ENCODE measurements around the gene QSOX2. TPM values are rescaled to one million over a fixed set of nuclear protein-coding genes. Genes with fewer than 3 reads are reported as not detected.
A peak's percentile ranks its signal among the peaks of the same experiment; 100 is the strongest.

QSOX2 gene
- total RNA-seq, 4 donors from 2014 or later = 2.9 to 7.1 (median 5.5) TPM

DNA sequence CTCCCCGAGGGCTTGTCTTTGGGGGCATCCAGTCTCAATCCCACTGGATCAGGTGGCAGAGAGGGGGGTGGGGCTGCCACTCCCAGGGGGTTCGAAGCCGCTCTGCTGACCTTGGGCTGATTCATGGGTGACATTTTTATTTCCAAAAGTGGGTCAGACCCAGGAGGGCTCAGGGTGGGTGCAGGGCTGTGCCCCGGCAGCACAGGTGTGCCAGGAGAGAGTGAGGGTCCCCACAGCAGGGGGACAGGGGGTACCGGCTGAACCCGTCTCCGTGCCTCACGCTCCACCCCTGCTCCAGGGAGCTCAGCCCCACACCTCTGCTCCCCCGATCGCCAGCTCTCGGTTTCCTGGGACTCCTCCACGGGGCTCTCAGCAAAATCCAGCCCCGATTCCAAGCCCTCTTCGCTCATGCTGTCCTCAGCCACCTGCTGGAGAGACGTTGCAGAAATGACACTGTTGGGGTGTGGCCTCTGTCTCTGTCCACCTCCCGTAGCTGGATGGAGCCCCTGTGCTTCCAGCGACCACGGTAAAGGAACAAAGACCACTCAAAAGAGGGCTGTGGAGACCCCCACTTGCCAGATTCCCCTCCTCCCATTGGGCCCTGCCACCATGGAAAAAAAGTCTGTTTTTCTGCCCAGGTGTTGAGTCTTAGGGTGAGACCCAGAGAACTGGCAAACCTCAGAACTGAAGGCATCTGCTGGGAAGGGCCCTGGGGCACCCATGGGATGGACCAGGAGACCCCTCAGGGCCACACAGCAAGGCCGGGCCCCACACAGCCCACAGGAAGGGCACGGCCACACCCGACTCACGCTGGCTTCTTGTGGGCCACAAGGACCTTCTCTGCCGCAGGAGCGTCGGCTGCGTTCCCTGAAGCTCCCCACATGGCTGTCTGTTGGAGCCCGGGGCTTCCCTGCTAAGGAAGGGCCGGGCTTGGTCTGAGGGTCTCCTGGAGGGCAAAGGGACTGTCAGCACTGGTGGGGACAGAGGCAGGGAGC lies 10.6 kb upstream of the QSOX2 start:
- Histone ChIP-seq H3K27ac (no peak overlapping the region), H3K36me3 (no peaks in the 10 kb centered on the region), H3K27me3 (peaks cover 0 to 69% (median 0%) of the 10 kb centered on the region in 4 donors), H3K4me3 (no peak overlapping the region), H3K9me3 (no peaks in the 10 kb centered on the region), H3K4me1 (peaks cover 0 to 5% (median 0%) of the 10 kb centered on the region in 3 donors)
- intact Hi-C loops (cut with DNase I) = no loop called here
- TF ChIP-seq, protein P1, sequence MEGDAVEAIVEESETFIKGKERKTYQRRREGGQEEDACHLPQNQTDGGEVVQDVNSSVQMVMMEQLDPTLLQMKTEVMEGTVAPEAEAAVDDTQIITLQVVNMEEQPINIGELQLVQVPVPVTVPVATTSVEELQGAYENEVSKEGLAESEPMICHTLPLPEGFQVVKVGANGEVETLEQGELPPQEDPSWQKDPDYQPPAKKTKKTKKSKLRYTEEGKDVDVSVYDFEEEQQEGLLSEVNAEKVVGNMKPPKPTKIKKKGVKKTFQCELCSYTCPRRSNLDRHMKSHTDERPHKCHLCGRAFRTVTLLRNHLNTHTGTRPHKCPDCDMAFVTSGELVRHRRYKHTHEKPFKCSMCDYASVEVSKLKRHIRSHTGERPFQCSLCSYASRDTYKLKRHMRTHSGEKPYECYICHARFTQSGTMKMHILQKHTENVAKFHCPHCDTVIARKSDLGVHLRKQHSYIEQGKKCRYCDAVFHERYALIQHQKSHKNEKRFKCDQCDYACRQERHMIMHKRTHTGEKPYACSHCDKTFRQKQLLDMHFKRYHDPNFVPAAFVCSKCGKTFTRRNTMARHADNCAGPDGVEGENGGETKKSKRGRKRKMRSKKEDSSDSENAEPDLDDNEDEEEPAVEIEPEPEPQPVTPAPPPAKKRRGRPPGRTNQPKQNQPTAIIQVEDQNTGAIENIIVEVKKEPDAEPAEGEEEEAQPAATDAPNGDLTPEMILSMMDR (IDR thresholded peaks at IDR 0.05) = peak in 1 of 6 experiments; percentile 32
- TF ChIP-seq POLR2A (IDR thresholded peaks at IDR 0.05) = no peak
- WGBS, 2 donors = 20 to 52% methylated on average over 1 to 8 of the region's 28 CpGs
- no peak for DNase-seq

DNA sequence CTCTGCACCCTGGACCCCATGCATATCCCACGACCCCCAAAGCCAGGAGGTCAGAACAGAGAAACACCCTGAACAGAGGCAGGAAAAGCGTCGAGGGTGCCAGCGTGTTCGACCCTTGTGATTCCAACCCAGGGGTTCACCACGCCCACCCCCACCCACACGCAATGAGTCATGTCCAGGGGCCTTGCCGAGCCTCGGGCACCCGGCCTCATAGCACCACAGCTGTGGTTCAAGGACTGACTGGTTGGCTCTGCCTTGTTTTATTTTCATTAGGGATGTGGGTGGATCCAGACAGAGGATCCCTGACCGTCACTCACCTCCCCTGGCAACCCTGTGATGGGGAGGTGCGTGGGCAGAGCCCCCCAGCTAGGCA lies 9.5 kb upstream of the QSOX2 start:
- Histone ChIP-seq H3K27ac (no peak overlapping the region), H3K4me1 (peaks cover 0 to 8% (median 0%) of the 10 kb centered on the region in 3 donors), H3K4me3 (no peak overlapping the region), H3K36me3 (no peaks in the 10 kb centered on the region), H3K9me3 (no peaks in the 10 kb centered on the region), H3K27me3 (peaks cover 0 to 73% (median 0%) of the 10 kb centered on the region in 4 donors)
- 20% methylated on average over 3 of the region's 12 CpGs; no CpG with 5 or more reads in 1 of the 2 donors for WGBS, 2 donors
- intact Hi-C loops (cut with DNase I) = no loop called here
- no peak for DNase-seq
- no peak for TF ChIP-seq POLR2A (IDR thresholded peaks at IDR 0.05)
- TF ChIP-seq, protein P1 (IDR thresholded peaks at IDR 0.05) = no peak

DNA sequence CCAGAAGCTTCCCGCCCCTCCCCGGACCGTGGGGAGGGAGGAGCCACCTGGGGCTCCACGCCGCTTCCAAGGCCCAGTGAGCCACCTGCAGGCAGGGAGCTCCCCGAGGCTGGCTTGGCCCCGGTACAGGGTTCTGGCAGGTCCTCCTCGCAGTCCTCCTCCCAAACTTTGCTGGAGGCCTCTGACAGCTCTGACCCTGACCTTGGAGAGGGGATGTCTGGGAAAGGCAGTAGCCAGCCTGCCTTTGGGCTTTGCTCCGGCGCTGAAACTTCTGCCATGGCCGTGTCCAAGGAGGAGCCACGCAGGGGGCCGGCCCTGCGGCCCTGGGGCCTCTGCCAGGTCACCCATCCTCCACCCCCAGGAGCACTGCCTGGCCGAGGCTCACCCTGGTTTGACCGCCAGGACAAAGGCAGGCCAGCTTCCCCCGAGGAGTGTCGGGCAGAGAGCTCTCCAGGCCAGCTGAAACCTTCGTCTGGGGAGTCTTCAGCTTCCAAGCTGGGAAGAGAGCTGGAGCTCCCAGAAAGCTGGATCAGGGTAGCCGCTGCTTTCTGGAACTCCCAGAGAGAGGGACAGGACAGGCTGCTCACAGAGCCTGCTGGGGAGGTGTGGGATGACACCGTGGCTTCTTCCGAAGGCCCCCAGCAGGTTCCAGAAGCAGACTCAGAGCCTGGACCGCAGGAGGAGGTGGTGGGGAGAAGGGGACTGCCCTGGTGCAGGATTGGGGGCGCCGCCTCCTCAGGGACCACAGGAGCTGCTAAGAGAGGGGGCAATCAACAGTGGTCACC lies 9.0 kb upstream of the QSOX2 start:
- intact Hi-C loops (cut with DNase I) = no loop called here
- Histone ChIP-seq H3K27me3 (peaks cover 0 to 73% (median 0%) of the 10 kb centered on the region in 4 donors), H3K36me3 (no peaks in the 10 kb centered on the region), H3K4me3 (no peak overlapping the region), H3K27ac (no peak overlapping the region), H3K9me3 (no peaks in the 10 kb centered on the region), H3K4me1 (peaks cover 0 to 8% (median 0%) of the 10 kb centered on the region in 3 donors)
- WGBS, 2 donors = 20 to 50% methylated on average over 1 of the region's 25 CpGs
- TF ChIP-seq, protein P1 (IDR thresholded peaks at IDR 0.05) = no peak
- no peak for TF ChIP-seq POLR2A (IDR thresholded peaks at IDR 0.05)
- no peak for DNase-seq

DNA sequence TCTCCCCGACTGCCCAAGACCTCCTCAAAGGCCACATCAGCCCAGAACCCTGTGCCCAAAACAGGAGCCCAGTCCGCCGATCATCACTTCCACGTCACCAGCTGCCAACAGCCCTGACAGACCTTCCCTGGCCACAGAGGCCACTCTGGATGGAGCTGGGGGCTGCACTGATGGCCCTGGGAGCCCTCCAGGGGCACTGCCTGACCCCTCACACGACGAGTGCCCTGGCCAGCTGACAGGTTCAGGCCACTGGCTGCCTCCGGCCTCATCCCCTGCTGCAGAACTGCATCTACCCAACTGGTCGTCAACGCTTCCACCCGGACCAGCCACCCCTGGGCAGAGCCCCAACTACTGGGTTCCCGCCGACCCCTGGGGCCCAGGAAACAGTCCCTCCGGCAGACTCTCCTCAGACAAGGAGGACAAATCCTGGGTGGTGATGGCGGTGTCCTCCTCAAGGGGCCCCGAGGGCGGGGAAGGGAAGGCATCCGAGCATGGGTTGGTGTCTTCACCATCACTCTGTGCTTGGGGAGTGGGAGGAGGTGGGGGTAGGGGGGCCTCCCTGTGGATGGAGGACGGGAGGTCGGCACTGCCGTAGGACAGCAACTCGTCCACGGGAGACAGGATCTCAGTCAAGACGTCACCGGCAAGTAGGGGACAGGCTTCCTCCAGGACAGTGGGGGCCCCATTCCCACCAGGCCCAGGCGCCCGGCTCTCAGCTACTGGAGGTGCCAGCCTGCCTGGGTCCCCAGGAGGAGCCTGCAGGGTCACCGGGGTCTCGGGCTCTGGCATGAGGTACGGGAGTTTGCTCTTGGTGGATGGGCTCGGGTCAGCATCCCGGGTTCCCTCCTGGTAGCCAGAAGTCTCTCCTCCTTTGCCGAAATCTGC lies 7.9 kb upstream of the QSOX2 start:
- no peak for DNase-seq

More for the DNA sequence above, 7.9 kb upstream of the QSOX2 start:
- intact Hi-C loops (cut with DNase I) = no loop called here
- H3K9me3 ChIP-seq = no peaks in the 10 kb centered on the region
- H3K36me3 ChIP-seq = no peaks in the 10 kb centered on the region
- no peak overlapping the region for H3K27ac ChIP-seq
- H3K4me1 ChIP-seq = peaks cover 0 to 15% (median 0%) of the 10 kb centered on the region in 3 donors
- TF ChIP-seq POLR2A (IDR thresholded peaks at IDR 0.05) = no peak
- TF ChIP-seq, protein P1 (IDR thresholded peaks at IDR 0.05) = no peak
- peaks cover 0 to 74% (median 0%) of the 10 kb centered on the region in 4 donors for H3K27me3 ChIP-seq
- no peak overlapping the region for H3K4me3 ChIP-seq
- 78 to 87% methylated on average over 9 to 15 of the region's 32 CpGs for WGBS, 2 donors
